Bronchial epithelial cell (primary cell): ENCODE measurements around the gene RHBDL3. TPM values are rescaled to one million over a fixed set of nuclear protein-coding genes. Genes with fewer than 3 reads are reported as not detected.

Experiments
- DNase-seq: peaks from one replicate; pipeline ENCODE4 v3.0.0-alpha.2; 2010; ENCODE audit warnings: low read depth
- FAIRE-seq: peaks from 2 replicates; lab custom pipeline; 2011; peaks lifted over from hg19 to GRCh38; lab: Jason Lieb, UNC
- H3K27me3 ChIP-seq: 2 replicates; pipeline ENCODE4 v1.5.1; 2011; ENCODE audit warnings: low read length; ENCODE audit not compliant: control insufficient read depth, insufficient read depth
- H3K36me3 ChIP-seq: 2 replicates; pipeline ENCODE4 v1.5.1; 2011; ENCODE audit warnings: low read length; ENCODE audit not compliant: control insufficient read depth, insufficient read depth
- H3K4me3 ChIP-seq: 2 replicates; pipeline ENCODE4 v1.5.1; 2011; ENCODE audit warnings: mild to moderate bottlenecking, low read depth, low read length, control low read depth
- total RNA-seq: library from RNA; depleted of rRNA; stranded (reverse); fragments of >200 nt; gene quantifications from 2 replicates; pipeline ENCODE4 v1.2.1, GENCODE V29; 2014
- TF ChIP-seq, protein P1 (sequence below): IDR thresholded peaks from 2 replicates; pipeline ENCODE4 v1.5.1; 2011; ENCODE audit warnings: mild to moderate bottlenecking, moderate library complexity, low read length, control low read depth, inconsistent platforms; ENCODE audit not compliant: insufficient read depth, severe bottlenecking

RHBDL3 gene
- total RNA-seq, 1 donor from 2014 or later = not detected

DNA sequence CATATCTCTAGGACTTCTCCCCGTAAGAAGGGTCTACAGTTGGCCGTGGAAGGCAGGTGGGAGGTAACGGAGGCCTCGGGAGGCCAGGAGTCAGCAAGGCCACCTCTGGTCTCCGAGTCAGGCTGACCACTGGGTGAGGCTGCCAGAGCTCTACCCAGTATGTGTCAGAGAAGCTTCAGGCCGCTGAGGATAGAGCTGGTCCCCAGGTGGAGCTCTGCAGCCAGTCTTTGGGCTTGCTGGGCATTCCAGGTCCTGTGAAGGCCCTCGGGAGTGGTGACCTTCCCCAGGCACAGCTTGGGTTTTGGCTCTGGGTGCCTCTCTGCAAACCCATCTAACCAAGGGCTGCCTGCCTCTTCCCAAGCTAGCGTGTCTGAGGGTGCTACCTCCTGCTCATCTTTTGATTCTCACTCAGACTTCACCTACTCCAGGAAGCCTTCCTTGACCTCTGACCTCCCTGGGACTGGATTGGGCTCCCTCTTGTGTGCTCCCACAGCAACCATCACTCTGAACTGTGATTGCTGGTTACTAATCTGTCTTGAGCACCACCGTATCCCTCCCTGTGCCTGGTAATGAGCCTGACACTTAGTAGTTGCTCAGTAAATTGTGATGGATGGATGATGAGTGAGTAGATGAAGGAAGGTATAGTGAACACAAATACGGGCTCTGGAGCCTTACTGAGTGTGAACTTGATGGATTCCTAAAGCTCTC, 22.3 kb downstream of the RHBDL3 start:
- no peak for FAIRE-seq

DNA sequence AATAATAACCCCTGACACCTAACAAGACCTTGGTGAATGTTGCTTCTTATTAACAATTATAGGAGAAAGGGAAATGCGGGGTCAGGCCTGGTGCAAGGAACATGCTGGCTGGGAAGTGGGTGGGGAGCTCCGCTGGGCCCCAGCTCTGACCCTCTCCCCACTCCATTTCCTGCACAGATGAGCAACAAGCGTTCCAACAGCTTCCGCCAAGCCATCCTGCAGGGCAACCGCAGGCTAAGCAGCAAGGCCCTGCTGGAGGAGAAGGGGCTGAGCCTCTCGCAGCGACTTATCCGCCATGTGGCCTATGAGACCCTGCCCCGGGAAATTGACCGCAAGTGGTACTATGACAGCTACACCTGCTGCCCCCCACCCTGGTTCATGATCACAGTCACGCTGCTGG, 23.0 kb downstream of the RHBDL3 start:
- no peak for FAIRE-seq
- Histone ChIP-seq H3K27me3 (no peaks in the 10 kb centered on the region), H3K4me3 (no peak overlapping the region), H3K36me3 (no peaks in the 10 kb centered on the region)
- TF ChIP-seq, protein P1, sequence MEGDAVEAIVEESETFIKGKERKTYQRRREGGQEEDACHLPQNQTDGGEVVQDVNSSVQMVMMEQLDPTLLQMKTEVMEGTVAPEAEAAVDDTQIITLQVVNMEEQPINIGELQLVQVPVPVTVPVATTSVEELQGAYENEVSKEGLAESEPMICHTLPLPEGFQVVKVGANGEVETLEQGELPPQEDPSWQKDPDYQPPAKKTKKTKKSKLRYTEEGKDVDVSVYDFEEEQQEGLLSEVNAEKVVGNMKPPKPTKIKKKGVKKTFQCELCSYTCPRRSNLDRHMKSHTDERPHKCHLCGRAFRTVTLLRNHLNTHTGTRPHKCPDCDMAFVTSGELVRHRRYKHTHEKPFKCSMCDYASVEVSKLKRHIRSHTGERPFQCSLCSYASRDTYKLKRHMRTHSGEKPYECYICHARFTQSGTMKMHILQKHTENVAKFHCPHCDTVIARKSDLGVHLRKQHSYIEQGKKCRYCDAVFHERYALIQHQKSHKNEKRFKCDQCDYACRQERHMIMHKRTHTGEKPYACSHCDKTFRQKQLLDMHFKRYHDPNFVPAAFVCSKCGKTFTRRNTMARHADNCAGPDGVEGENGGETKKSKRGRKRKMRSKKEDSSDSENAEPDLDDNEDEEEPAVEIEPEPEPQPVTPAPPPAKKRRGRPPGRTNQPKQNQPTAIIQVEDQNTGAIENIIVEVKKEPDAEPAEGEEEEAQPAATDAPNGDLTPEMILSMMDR = no peak
- DNase-seq = no peak

More for the DNA sequence above, 22.3 kb downstream of the RHBDL3 start:
- H3K4me3 ChIP-seq = no peak overlapping the region
- TF ChIP-seq, protein P1 = no peak
- no peaks in the 10 kb centered on the region for H3K36me3 ChIP-seq
- no peaks in the 10 kb centered on the region for H3K27me3 ChIP-seq
- DNase-seq = no peak

DNA sequence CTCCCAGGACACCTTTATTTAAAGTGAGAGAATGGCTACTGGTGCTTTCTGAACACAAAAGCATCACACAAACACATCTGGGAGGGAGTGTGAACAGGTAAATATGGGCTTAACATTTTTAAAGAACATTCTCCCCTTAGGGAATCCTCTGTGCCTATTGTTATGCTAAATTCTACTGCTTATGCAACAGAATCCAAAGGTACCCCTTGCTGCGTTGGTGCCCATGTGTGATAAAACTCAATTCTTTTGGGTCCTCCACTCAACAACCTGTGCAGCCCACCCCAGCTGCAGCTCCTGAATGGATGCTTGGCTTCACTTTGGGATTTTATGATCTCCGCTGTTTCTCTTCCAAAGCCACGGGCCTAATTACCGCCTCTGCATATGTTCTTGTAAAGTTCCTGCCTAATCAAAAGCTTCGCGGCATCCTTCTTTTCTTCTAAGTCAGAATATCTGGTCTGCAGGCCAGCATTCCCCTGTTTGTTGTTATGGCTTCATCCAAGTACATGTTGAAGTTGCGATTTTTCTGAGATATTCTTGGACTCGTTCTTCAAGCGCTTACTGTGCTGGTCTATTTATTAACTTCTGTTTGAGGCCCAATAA, 23.9 kb downstream of the RHBDL3 start:
- no peak for DNase-seq
- no peak for FAIRE-seq
- Histone ChIP-seq H3K36me3 (no peaks in the 10 kb centered on the region), H3K4me3 (no peak overlapping the region), H3K27me3 (no peaks in the 10 kb centered on the region)
- TF ChIP-seq, protein P1 = no peak

DNA sequence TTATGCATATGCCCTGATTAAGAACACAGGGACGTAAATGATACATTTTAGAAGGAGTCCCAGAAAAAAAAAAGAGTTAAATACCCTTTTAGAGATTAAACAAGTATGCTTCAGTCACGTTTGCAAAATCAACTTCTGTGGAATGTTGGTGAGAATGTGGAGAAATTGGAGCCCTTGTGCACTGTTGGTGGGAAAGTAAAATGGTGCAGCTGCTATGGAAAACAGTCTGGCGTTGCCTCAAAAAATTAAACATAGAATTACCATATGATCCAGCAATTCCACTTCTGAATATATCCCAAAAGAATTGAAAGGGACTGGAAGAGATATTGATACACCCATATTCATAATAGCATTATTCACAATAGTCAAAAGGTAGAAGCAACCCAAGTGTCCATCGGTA, 26.5 kb downstream of the RHBDL3 start:
- DNase-seq (no peak), FAIRE-seq (no peak)
- no peaks in the 10 kb centered on the region for H3K36me3 ChIP-seq
- no peak overlapping the region for H3K4me3 ChIP-seq
- TF ChIP-seq, protein P1 = no peak
- no peaks in the 10 kb centered on the region for H3K27me3 ChIP-seq

DNA sequence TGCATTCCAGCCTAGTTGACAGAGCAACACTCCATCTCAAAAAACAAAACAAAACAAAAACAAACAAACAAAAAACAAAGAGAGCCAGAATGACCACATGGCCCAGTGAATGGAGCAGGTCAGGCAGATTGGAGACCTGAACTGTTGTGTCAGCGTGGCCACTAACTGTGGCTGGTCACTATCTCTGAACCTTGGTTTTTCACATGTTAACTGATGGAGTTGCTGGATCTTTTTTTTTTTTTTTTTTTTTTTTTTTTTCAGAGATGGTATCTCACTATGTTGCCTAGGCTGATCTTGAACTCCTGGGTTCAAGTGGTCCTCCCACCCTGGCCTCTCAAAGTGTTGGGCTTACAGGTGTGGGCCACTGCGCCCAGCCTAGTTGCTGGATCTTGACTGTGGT, 31.8 kb downstream of the RHBDL3 start:
- Histone ChIP-seq H3K27me3 (peaks cover 1% of the 10 kb centered on the region), H3K4me3 (no peak overlapping the region), H3K36me3 (no peaks in the 10 kb centered on the region)
- DNase-seq (no peak), FAIRE-seq (no peak)
- TF ChIP-seq, protein P1 = no peak
